GM21360 (cell line): ENCODE results near the gene SERPINE1.

ENCODE experiments used
- ATAC-seq: cut with Tn5 transposase; IDR thresholded peaks from one replicate; pipeline ENCODE4 v1.9.1; 2021; ENCODE audit warnings: mild to moderate bottlenecking, moderate library complexity; ENCODE audit not compliant: unreplicated experiment

Gene SERPINE1

DNA sequence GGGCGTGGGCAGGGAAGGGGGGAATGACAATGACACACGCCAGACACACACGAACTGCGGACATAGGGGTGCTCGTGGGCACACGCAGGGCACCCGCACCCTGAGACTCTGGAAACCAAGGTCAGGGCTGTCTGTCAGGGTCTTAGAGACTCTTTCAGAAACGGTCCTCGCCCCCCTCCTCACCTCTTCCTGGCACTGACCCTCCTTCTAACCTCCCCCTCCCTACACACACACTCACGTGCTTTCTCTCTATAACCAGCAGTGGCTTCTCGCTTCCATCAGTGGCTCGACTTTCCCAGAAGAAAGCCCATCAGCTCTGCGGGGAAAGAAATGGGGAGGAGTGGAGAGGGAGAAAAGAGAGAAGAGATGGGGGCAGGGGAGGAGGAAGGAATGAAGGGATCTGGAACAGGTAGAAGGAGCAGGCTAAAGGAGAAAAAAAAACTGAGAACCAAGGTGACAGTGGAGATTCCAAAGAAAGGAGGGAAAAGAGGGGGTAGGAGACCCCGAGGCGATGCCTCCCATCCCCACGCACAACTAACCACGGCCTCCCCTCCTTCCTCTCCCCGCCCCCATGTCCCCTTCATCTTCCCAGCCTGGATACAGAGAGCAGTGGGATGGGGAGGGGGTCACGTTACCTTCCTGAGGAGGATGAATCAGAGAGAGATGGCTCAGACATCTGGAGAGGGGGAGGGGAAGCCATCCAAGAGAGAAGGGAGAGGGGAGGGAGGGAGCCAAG, 40.2 kb downstream of the SERPINE1 start:
- ATAC-seq, result no peak

DNA sequence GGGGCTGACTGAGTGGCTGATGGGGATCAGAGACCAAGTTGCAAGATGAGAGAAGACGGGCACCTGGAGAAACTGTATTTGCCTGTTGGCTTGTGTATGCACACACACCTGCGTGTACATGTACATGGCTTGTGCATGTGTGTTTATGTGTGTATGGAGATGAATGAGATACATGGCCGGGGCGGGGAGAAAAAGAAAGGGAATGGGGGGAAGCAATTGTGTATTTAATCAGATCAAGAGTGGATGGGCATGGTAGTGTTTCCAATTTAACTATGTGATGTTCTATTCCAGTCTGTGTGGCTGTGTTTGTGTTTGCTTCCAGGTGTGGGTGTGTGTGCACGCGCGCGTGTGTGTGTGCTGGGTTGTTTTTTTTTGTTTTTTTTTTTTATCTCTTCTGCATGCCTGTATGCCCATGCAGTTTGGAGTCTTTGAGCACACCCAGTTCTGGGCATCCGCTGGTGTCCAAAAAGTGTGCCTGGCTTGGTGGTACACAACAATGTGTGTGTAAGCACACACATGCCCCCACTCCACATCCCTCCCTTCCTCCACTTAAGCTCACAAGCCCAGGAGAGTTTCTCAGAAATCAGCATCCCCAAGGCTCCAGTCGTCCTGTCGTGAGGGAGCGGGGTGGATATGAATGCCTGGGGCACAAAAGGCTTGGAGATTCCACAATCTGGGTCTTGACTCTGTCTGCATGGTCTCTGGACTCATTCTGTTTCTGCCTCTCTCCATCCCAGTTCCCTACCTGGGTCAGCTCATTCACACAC, 40.9 kb downstream of the SERPINE1 start:
- no peak for ATAC-seq

DNA sequence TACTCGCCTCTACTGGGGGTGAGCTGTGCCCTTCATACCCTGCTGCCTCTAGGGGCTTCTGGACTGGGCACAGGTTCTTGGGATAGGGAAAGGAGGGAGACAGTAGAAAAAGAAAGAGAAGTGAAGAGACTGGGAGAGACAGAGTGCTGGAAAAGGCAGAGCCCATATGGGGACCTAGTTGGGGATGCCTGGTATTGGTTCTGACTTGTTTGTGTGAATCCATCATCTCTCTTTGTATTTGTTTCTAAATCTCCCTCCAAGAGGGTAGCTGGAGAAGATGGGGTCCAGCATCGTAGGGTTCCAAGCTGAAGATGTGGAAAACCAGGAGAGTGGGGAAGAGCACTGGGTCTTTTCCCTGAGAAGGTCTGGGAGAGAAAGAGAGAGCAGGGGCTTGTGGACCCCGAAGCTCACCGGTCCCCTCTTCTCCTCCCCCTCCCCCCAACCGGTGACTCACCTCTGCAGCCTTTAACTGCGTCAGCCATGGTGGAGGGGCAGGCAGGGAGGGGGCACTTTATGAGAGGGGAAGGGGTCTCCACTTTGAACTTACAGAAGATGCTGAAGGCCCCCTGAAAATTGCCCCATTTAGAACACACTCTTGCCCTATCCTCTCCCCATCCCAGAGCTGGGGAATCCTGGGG, 41.6 kb downstream of the SERPINE1 start:
- ATAC-seq, result no peak

DNA sequence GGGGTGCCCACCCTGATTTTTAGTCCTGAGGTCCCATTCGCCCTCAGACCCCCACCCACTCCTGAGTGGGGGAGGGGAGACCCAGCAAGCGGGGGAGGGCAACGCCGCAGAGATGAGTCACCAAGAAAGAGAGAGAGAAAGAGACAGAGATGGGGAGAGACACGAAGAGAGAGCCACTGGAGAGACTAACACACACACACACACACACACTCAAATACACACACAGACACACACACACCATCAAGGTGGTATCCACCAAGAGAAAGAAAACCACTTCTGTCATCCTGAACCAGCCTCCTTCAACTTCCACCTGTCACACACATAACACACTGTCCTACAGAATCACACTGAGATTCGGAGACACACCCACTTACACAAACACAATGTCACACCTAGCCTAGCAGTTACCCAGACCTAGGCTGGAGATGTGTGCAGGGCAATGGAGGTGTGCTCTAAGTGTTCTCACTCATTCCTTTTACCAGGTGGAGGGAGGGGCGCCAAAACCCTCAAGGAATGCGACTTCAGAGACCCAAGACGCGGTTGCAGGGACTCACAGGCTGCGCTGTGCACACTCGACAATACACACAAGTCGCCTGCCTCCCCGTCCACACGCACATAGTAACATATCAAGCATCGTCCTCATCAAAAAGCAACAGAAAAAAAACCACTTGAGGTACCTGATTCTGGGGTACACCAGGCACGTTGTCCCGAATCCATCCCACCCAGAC, 42.4 kb downstream of the SERPINE1 start:
- ATAC-seq, result no peak

DNA sequence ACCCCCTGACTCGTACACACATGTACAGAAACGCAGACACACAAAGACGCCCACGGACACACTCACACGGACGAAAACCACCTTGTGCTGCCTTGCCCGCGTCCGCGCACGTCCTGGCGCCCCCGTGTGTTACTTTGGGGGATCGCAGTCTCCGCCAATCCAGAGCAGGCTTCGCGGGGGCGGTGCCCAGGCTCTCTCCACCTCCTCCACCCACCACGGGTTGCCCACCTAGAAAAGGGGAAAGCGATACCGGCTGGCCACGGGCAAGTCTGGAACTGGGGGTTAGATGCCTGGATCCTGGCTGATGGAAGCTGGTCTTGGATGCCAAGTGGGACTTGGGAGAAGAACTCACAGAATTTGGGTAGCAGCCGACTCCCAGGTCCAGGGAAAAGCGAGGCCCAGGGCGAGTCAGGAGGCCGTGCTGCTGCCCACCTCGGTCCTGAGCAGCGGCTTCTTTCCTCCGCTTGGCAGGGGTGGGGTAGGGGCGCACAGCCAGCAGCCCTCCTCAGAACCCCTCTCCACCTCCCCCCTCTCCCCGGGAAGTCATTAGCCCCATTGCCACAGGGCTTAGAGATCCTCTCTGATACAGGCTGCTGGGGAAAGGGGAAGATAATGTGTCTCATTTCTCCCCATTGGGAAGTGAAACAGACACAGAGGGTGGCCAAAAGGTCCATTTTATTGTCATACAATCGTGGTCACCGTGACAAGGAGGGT, 43.1 kb downstream of the SERPINE1 start:
- no peak for ATAC-seq

DNA sequence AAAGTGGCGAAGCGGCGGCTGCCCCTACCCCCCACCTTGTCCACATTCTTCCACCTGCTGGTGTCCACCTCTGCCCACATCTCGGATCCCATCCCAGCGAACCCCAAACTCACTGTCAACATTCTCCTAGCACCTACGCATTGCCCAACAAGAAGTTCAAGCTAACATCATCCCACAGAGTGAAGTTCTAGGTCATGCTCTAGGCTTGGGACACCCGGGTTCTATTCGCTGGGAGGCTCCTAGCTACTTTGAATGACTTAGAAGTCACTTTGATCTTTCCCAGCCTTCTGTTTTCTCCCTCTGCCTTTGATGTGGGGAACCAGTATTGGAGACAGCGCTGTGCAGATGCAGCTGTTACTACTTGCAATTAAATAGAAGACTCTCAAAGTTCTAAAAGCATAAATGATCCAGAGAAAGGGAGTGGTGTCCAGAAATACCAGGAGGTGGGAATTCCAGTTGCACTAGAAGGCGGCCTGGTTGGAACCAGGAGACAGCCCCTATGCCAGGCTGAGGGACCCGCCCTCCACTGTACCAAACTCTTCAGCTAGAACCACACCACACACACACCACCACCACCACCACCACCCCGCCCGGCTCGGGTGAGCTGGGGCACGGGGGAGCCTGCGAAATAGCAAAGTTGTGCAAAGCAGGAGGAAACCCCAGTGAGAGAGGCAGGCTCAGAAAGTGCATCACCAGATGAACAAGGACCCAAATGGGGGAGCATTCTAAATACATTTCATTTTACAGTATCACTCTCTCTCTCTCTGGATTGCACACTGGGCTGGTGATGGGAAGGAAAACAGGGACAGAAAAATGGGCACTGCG, 43.9 kb downstream of the SERPINE1 start:
- ATAC-seq, result no peak

DNA sequence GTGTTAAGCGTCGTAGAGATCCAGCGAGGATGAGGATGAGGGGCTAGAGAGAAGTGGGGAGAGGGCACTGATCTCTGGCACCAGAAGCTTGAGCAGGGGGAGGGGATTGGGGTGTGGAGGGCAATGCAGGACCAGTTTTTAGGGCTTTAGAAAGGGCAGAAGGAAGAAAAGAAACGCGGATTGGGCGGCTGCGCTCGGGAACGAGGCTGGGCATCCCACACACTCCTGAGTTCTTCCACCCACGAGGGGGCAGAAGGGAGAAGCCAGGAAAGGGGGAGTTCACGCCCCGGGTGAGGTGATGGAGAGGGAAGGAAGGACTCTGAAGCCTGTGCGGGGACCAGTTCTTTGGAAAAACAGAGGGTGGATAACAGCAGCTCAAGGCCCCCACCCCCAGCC, 44.5 kb downstream of the SERPINE1 start:
- no peak for ATAC-seq

DNA sequence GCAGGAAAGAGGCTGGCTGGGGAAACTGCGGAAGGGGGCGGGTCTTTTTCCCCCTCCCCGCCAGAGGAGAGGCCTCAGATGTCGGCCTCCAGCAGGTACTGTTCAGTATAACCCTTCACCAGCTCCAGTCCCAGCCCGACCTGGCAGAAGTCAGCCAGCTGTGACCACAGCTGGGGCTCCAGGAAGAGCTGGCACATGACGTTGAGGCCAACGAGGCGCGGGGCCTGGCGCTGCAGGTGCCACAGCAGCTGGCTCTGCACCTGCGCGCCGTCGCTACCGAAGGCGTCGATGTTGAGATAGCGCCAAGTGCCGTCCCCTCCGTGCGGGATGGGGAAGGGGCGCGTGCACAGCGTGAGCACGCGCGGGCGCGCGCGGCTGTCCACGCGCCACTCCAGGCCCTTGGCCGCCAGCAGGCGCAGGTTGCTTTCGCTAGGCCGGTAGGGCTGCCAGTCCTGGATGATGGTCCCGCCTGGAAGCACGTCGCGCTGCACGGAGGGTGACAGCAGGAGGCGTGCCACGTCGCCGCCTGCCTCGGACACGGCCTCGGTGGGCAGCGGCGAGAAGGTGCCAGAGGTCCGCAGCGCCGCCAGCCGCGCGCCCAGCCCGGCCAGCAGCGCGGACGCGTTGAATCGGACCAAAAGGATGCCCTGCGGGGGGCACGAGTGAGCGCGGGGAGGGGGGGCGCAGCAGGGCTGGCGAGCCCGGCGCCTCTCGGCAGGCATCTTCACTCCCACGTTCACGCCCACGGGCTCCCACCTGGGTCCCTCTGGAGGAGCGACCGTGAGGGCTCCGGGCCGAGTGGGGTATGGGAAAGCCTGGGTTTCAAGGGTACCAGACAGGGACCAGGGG, 45.3 kb downstream of the SERPINE1 start:
- no peak for ATAC-seq

DNA sequence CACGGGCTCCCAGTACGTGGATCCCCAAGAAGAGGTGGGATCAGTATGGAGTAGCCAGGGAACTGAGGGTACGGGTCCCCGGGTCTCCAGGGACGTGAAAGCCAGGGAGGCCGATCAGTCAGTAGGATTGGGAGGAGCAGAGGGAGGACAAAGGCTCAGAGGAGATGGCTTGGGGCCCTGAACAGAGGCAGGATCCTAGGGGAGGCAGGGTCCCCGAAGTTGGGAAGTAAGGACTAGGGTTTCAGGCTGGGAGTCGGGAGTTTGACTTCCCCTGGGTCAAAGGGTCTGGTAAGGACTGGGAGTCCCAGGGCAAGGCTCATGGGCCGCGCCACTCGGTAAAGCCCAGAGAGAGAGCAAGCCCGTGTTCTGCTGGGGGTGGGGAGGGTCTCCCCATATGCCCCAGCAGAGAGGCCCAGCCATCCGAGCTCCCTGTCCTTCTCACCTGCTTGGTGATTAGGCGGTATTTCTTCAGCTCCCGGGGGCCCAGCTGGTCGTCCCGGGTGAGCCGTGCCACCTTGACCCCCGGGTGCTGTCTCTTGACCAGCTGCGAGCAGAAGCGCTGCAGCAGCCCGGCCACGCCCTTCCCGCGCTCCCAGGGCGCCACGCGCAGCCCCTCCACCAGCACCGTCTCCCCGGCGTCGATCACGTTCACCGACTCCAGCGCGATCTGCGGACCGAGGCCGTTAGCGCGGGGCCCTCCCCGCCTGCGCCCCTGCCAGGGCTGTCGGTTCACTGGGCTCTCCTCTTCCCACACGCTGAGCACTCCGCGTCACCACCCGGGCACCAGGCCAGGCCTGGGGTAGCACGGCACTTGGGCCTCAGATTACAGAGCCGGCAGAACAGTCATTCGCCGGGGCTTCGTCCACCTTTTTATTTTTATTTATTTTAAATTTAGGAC, 46.2 kb downstream of the SERPINE1 start:
- ATAC-seq, result no peak

DNA sequence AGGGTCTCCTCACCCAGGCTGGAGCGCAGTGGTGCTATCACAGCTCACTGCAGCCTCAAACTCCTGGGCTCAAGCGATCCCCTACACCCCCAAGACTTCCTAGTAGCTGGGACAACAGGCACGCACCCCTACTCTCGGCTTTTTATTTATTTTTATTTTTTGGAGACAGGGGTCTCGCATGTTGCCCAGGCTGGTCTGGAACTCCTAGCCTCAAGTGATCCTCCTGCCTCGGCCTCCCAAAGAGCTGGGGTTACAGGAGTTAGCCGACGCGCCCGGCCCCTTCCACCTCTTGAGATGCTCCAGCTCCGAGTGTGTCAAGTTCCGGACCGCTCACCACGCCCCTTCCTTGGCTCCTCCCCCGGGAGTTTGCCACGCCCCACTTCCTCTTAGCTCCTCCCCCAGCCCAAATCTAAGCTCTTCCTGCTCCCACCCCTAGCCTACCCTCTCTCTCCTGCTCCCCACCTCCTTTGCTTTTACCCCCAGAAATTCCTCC, 46.9 kb downstream of the SERPINE1 start:
- ATAC-seq, result peak; percentile 48

DNA sequence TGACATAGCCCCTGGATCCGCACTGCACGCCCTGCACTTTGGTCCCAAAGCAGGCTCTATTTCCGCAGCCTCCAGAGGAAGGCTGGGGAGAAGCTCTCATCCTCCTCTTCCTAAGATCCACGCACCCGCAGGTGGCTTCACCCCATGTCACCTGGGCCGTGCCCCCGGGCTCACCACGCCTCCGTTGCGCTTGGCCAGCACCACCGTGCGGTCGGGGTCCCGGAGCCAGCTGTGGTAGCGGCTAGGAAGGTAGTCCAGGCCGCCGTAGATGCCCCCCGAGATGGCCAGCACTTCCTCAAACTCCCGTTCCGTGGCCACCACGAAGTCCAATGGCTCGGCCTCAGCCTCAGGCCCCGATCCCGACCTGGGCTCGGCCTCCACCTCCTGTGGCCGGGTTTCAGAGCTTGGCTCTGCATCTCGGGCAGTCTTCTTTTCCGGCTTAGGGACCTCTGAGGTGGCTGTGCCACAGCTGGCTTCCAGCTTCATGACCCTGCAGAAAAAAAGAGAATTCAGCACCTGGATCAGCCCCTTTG, 47.5 kb downstream of the SERPINE1 start:
- ATAC-seq, result no peak

DNA sequence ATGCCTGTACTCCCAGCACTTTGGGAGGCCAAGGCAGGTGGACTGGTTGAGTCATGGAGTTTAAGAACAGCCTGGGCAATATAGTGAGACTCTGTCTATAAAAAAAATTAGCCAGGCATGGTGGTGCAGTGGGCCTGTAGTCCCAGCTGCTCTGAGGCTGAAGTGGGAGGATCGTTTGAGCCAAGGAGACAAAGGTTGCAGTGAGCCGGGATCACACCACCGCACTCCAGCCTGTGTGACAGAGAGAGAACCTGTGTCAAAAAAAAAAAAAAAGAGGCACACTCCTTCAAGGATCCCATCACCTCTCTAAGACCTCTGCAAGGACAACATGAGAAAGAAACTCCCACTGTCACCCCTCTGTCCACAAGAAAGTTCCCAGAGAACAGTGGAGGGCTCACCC, 48.8 kb downstream of the SERPINE1 start:
- no peak for ATAC-seq

DNA sequence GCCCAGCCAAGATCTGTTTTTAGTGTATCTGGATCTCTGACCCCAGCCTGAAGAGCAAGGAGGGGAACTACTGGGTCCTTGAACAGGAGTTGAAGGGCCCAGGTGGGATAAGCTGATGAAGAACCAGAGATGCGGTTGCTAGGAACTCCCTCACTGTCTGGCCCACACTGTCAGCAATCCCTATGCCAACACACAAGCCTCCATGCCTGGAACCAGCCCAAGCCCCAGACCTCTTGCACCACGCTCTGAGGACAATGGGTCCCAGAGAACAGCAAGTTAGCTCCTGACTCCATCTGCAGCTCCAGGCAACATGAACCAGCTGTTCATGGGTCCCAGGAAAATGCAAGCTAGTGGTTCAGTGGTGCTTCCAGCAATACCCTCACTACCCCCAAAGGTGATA, 50.7 kb downstream of the SERPINE1 start:
- no peak for ATAC-seq

DNA sequence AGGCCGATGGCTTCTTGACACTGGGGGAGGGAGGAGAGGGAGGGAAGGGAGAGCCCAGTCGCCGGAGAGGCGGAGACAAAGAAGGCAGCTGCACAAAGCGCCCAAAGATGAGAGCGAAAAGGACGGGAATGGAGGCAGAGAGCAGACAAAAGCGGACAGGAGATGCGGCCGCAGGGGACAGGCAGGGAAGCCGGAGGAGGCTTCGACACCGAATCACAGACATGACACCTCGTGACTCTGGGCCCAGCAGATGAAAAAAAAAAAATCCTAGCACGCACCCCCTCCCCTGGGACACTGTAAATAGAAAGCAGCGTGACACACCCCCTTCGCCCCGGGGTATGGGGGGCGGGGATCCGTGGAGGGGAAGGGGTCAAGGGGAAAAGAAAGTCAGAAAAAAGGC, 52.2 kb downstream of the SERPINE1 start:
- no peak for ATAC-seq

DNA sequence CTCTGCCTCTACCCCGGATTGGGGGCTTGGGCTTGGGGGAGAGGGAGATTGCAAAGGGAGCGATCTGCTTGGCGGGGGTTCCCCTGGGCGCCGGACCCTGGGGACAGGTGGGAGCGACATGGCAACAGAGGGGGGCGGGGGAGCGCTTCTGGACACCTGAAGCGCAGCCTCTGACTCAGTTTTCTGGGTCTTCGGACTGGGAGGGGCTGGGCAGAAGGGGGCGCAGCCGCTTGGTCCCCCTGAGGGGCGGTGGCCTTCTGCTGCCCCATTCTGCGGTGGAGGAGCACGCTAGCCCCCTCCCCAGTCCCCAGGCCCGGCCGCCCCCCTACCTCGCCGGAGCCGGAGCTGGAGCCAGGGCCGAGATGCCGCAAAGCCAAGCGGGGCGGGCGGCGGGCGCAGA, 52.8 kb downstream of the SERPINE1 start:
- no peak for ATAC-seq

DNA sequence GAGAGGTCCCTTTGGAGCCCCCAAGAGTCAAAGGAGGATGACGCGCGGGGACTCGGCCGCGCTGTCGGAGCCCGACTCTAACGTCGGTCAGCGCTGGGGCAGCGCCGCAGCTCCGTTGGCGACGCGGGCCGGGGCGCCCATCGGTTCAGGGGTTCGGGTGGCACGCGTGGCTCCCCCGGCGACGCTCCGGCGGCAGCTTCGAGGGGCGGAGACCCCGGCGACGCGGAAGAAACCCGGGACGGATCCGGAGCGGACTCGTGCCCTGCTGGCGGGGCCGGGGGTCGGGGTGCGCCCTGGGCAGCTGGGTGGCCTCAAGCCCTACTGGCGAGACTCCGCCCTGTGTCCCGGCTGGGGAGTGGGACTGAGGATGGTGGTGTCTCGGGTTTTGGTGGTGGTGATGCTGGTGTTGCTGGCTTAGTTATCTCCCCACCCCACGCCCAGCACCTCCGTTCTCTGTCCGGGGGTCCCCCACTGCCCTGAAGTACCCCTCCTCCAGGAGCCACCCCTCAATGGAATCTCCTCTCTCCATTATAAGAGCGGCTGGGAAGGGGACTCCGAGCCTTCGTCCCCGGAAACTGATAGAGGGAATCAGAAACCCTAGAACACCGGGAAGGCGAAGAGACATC, 53.3 kb downstream of the SERPINE1 start, which contains the start of gene NAT16:
Gene NAT16 (minus strand): TSS at position 164 of the 626 bp plus-strand sequence. CDS start 5,486 bp downstream, outside the sequence.
- no peak for ATAC-seq
